Measurements from ENCODE around the gene ILF2. TPM values are rescaled to one million over a fixed set of nuclear protein-coding genes. Genes with fewer than 3 reads are reported as not detected.
A peak's percentile ranks its signal among the peaks of the same experiment; 100 is the strongest.

ILF2 gene
- polyA plus RNA-seq, 3 donors, result 325 to 353 (median 339) TPM

GRCh38 chr1:153629971-153630370 is 40.8 kb downstream of the ILF2 start:
- no peak for DNase-seq (ENCODE audit: low read depth in 3 of 3, low spot score in 2 of 3)

- no peak for DNase-seq (ENCODE audit: low read depth in 3 of 3, low spot score in 2 of 3)
These were observed 41.5 kb downstream of the ILF2 start for GRCh38 chr1:153629343-153629665.

- no peak for DNase-seq (ENCODE audit: low read depth in 3 of 3, low spot score in 2 of 3)
These were observed 42.0 kb downstream of the ILF2 start for GRCh38 chr1:153628638-153629342.

- DNase-seq (ENCODE audit: low read depth in 3 of 3, low spot score in 2 of 3), result no peak
These were observed 42.8 kb downstream of the ILF2 start, which contains the start of gene S100A1 for GRCh38 chr1:153627715-153628626. S100A1 (plus strand) TSS chr1:153628434; CDS start chr1:153630522, 2,088 bp downstream.

GRCh38 chr1:153626904-153627714 is 43.7 kb downstream of the ILF2 start, which contains the start of gene S100A13:
S100A13 (minus strand) TSS chr1:153627505; CDS start chr1:153626472, 1,033 bp downstream.
- peak; percentile 63 to 78 (median 77) for DNase-seq (ENCODE audit: low read depth in 3 of 3, low spot score in 2 of 3)

GRCh38 chr1:153626477-153626903 is 44.3 kb downstream of the ILF2 start:
- DNase-seq (ENCODE audit: low read depth in 3 of 3, low spot score in 2 of 3), result no peak

- DNase-seq (ENCODE audit: low read depth in 3 of 3, low spot score in 2 of 3), result no peak
These were observed 45.7 kb downstream of the ILF2 start for GRCh38 chr1:153624965-153625611.

GRCh38 chr1:153623101-153623500 is 47.7 kb downstream of the ILF2 start:
- DNase-seq (ENCODE audit: low read depth in 3 of 3, low spot score in 2 of 3), result no peak

- DNase-seq (ENCODE audit: low read depth in 3 of 3, low spot score in 2 of 3), result no peak
These were observed 51.6 kb downstream of the ILF2 start for GRCh38 chr1:153619171-153619570.

- DNase-seq (ENCODE audit: low read depth in 3 of 3, low spot score in 2 of 3), result no peak
These were observed 53.1 kb downstream of the ILF2 start for GRCh38 chr1:153617663-153618062.

- DNase-seq (ENCODE audit: low read depth in 3 of 3, low spot score in 2 of 3), result no peak
These were observed 53.9 kb downstream of the ILF2 start for GRCh38 chr1:153616917-153617311.

GRCh38 chr1:153616144-153616916 is 54.5 kb downstream of the ILF2 start, which contains the start of gene S100A14:
S100A14 (minus strand) TSS chr1:153616325; CDS start chr1:153615858, 467 bp downstream.
- no peak for DNase-seq (ENCODE audit: low read depth in 3 of 3, low spot score in 2 of 3)

GRCh38 chr1:153615406-153615805 is 55.4 kb downstream of the ILF2 start:
- no peak for DNase-seq (ENCODE audit: low read depth in 3 of 3, low spot score in 2 of 3)

GRCh38 chr1:153614906-153615305 is 55.9 kb downstream of the ILF2 start:
- no peak for DNase-seq (ENCODE audit: low read depth in 3 of 3, low spot score in 2 of 3)

GRCh38 chr1:153614189-153614900 is 56.4 kb downstream of the ILF2 start:
- DNase-seq (ENCODE audit: low read depth in 3 of 3, low spot score in 2 of 3), result no peak

- DNase-seq (ENCODE audit: low read depth in 3 of 3, low spot score in 2 of 3), result no peak
These were observed 57.4 kb downstream of the ILF2 start for GRCh38 chr1:153613406-153613805.

GRCh38 chr1:153612755-153613331 is 58.0 kb downstream of the ILF2 start, which contains the start of gene S100A16:
S100A16 (minus strand) TSS chr1:153613137; CDS start chr1:153608151, 4,986 bp downstream.
- DNase-seq (ENCODE audit: low read depth in 3 of 3, low spot score in 2 of 3), result no peak

GRCh38 chr1:153612111-153612754 is 58.6 kb downstream of the ILF2 start:
- no peak for DNase-seq (ENCODE audit: low read depth in 3 of 3, low spot score in 2 of 3)

Measured in right renal cortex interstitium (tissue), 3 donors.